ENCODE measurements around the gene RAP1GDS1. TPM values are rescaled to one million over a fixed set of nuclear protein-coding genes. Genes with fewer than 3 reads are reported as not detected.

RAP1GDS1 gene
- total RNA-seq = 10 to 100 TPM; 31.1 to 55.8 (median 33.8) TPM

GRCh38 chr4:98260579-98261404, at the start of gene RAP1GDS1:
Gene RAP1GDS1 (plus strand): TSS chr4:98261384. CDS start chr4:98261566, 182 bp downstream.
- no peaks in the 10 kb centered on the region for H3K27me3 ChIP-seq
- H3K27ac ChIP-seq = peak within 1 kb of the TSS; percentile 94 to 97
- H3K4me3 ChIP-seq = peak within 1 kb of the TSS; percentile 88 to 92 (median 89)
- intact Hi-C loops (cut with DNase I; ENCODE audit: low total_unique reads) = no loop called here
- no peaks in the 10 kb centered on the region for H3K36me3 ChIP-seq
- TF ChIP-seq CTCF (IDR thresholded peaks at IDR 0.05) (no peak), POLR2A (IDR thresholded peaks at IDR 0.05) (peak; percentile 85), POLR2AphosphoS5 (IDR thresholded peaks at IDR 0.05) (peak; percentile 86 to 96 (median 88))
- no peaks in the 10 kb centered on the region for H3K9me3 ChIP-seq
- H3K4me1 ChIP-seq = no peaks in the 10 kb centered on the region
- peak; percentile 91 to 93 for DNase-seq (ENCODE audit: low spot score in 2 of 2)

- intact Hi-C loops (cut with DNase I; ENCODE audit: low total_unique reads) = no loop called here
- Histone ChIP-seq H3K27ac (no peak overlapping the region), H3K9me3 (no peaks in the 10 kb centered on the region), H3K4me3 (no peak overlapping the region), H3K4me1 (no peaks in the 10 kb centered on the region), H3K27me3 (no peaks in the 10 kb centered on the region), H3K36me3 (no peaks in the 10 kb centered on the region)
- no peak for DNase-seq (ENCODE audit: low spot score in 2 of 2)
- TF ChIP-seq CTCF (IDR thresholded peaks at IDR 0.05) (no peak), POLR2A (IDR thresholded peaks at IDR 0.05) (no peak), POLR2AphosphoS5 (IDR thresholded peaks at IDR 0.05) (no peak)
Observed at GRCh38 chr4:98222306-98222705, 38.9 kb upstream of the RAP1GDS1 start.

GRCh38 chr4:98226396-98226795, 34.8 kb upstream of the RAP1GDS1 start:
- DNase-seq (ENCODE audit: low spot score in 2 of 2) = no peak
- TF ChIP-seq CTCF (IDR thresholded peaks at IDR 0.05) = no peak
- TF ChIP-seq POLR2AphosphoS5 (IDR thresholded peaks at IDR 0.05) = no peak
- no peak for TF ChIP-seq POLR2A (IDR thresholded peaks at IDR 0.05)
- Histone ChIP-seq H3K27ac (peak overlapping the region; percentile 23 to 31), H3K27me3 (no peaks in the 10 kb centered on the region), H3K4me1 (no peaks in the 10 kb centered on the region), H3K36me3 (no peaks in the 10 kb centered on the region), H3K4me3 (no peak overlapping the region), H3K9me3 (no peaks in the 10 kb centered on the region)
- intact Hi-C loops (cut with DNase I; ENCODE audit: low total_unique reads) = no loop called here

GRCh38 chr4:98230961-98231360, 30.2 kb upstream of the RAP1GDS1 start:
- intact Hi-C loops (cut with DNase I; ENCODE audit: low total_unique reads) = no loop called here
- no peak for DNase-seq (ENCODE audit: low spot score in 2 of 2)
- TF ChIP-seq CTCF (IDR thresholded peaks at IDR 0.05) = no peak
- no peak for TF ChIP-seq POLR2AphosphoS5 (IDR thresholded peaks at IDR 0.05)
- TF ChIP-seq POLR2A (IDR thresholded peaks at IDR 0.05) = no peak
- H3K27me3 ChIP-seq = no peaks in the 10 kb centered on the region
- H3K9me3 ChIP-seq = no peaks in the 10 kb centered on the region
- no peaks in the 10 kb centered on the region for H3K36me3 ChIP-seq
- H3K27ac ChIP-seq = no peak overlapping the region
- H3K4me3 ChIP-seq = no peak overlapping the region
- H3K4me1 ChIP-seq = no peaks in the 10 kb centered on the region

GRCh38 chr4:98232202-98232601, 29.0 kb upstream of the RAP1GDS1 start:
- Histone ChIP-seq H3K27ac (no peak overlapping the region), H3K36me3 (no peaks in the 10 kb centered on the region), H3K27me3 (no peaks in the 10 kb centered on the region), H3K4me1 (no peaks in the 10 kb centered on the region), H3K9me3 (no peaks in the 10 kb centered on the region), H3K4me3 (no peak overlapping the region)
- TF ChIP-seq POLR2AphosphoS5 (IDR thresholded peaks at IDR 0.05) (no peak), CTCF (IDR thresholded peaks at IDR 0.05) (no peak), POLR2A (IDR thresholded peaks at IDR 0.05) (no peak)
- DNase-seq (ENCODE audit: low spot score in 2 of 2) = no peak
- intact Hi-C loops (cut with DNase I; ENCODE audit: low total_unique reads) = no loop called here

Measured in breast epithelium (tissue), 4 donors.